Panc1 (cell line): ENCODE data around the gene ZNF500. TPM values are rescaled to one million over a fixed set of nuclear protein-coding genes. Genes with fewer than 3 reads are reported as not detected.

Source experiments
- ATAC-seq: fragments of 200-7000 bp; cut with Tn5 transposase; 2 replicates; pipeline ENCODE4 v1.9.1; 2020; ENCODE audit warnings: mild to moderate bottlenecking, moderate library complexity
- BruUV-seq: library from RNA; stranded (reverse); fragments of 400-500 nt; replicated peaks from 2 replicates; lab custom pipeline; 2021; lab: Mats Ljungman, UMichigan
- CTCF ChIA-PET: fragments of 300-600 bp; sonication (Branson Sonifier 250); formaldehyde crosslinking; loops from one replicate; lab custom pipeline; 2022; ENCODE audit warnings: antibody characterized with exemption; lab: Charles Lee
- POLR2A ChIA-PET: fragments of 300-600 bp; sonication (Branson Sonifier 250); formaldehyde crosslinking; loops from one replicate; lab custom pipeline; 2022; ENCODE audit warnings: antibody characterized with exemption; lab: Charles Lee
- DNase-seq: peaks from one replicate; pipeline ENCODE4 v3.0.0-alpha.2; 2010; ENCODE audit warnings: low read depth, low spot score
- H3K27ac ChIP-seq: 2 replicates; pipeline ENCODE4 v1.5.1; 2011; ENCODE audit warnings: mild to moderate bottlenecking, low read length, inconsistent platforms
- H3K27me3 ChIP-seq: fragments of 200-500 bp; sonication (Bioruptor generic); 2 replicates; pipeline ENCODE4 v1.6.0; 2014; ENCODE audit warnings: low read length, inconsistent platforms; ENCODE audit not compliant: control insufficient read depth, insufficient read depth
- H3K36me3 ChIP-seq: fragments of 200-500 bp; sonication (Bioruptor generic); 2 replicates; pipeline ENCODE4 v1.5.1; 2014; ENCODE audit warnings: inconsistent platforms, mild to moderate bottlenecking, low read length, moderate library complexity; ENCODE audit not compliant: control insufficient read depth, insufficient read depth
- H3K4me1 ChIP-seq: 2 replicates; pipeline ENCODE4 v1.5.1; 2011; ENCODE audit warnings: inconsistent platforms, mild to moderate bottlenecking, low read length, moderate library complexity; ENCODE audit not compliant: control insufficient read depth, insufficient read depth
- H3K4me3 ChIP-seq, 2 experiments: 2 replicates each; pipeline ENCODE4 v1.5.1; 2011 to 2012; ENCODE audit warnings: low read depth in 2 of 2, low read length in 2 of 2, mild to moderate bottlenecking in 2 of 2, inconsistent platforms in 1 of 2, moderate library complexity in 1 of 2
- H3K9me3 ChIP-seq: fragments of 200-500 bp; sonication (Bioruptor generic); 2 replicates; pipeline ENCODE4 v1.5.1; 2014; ENCODE audit warnings: low read depth, mild to moderate bottlenecking, inconsistent platforms, low read length, moderate library complexity; ENCODE audit not compliant: control insufficient read depth, insufficient read depth
- CTCF ChIP-seq: fragments of 450-650 bp; IDR thresholded peaks from 2 replicates; pipeline ENCODE4 v1.5.1; 2017; ENCODE audit warnings: mild to moderate bottlenecking
- POLR2AphosphoS5 ChIP-seq: IDR thresholded peaks from 2 replicates; pipeline ENCODE4 v1.6.1; 2012; ENCODE audit warnings: mild to moderate bottlenecking, low read depth, low read length, moderate library complexity
- REST ChIP-seq, 2 experiments: IDR thresholded peaks; 2 replicates each; pipeline ENCODE4 v1.6.1; 2011 to 2012; ENCODE audit warnings: low read depth in 2 of 2, control low read depth in 1 of 2, low read length in 1 of 2, mild to moderate bottlenecking in 1 of 2, moderate library complexity in 1 of 2; ENCODE audit not compliant: insufficient read depth in 1 of 2
- SIN3A ChIP-seq: IDR thresholded peaks from 2 replicates; pipeline ENCODE4 v1.6.1; 2012; ENCODE audit warnings: low read depth, mild to moderate bottlenecking, low read length, moderate library complexity, borderline replicate concordance; ENCODE audit not compliant: insufficient read depth
- TCF7L2 ChIP-seq: IDR thresholded peaks from 2 replicates; pipeline ENCODE4 v1.6.1; 2011; ENCODE audit warnings: mild to moderate bottlenecking, low read depth, low read length, inconsistent platforms
- in situ Hi-C: cut with HindIII; loops from 2 replicates; pipeline ENCODE4 v1.10.0; 2016; ENCODE audit warnings: low sequenced_read_pairs, low pct_unique_long_range_greater_than_20kb
- intact Hi-C: fragments of 100-400 bp; cut with micrococcal nuclease; formaldehyde crosslinking; loops from one replicate; pipeline ENCODE4 v1.10.0; 2022; ENCODE audit not compliant: unreplicated experiment
- total RNA-seq: library from RNA; stranded (reverse); gene quantifications from one replicate; pipeline ENCODE4 v1.2.1, GENCODE V29; 2021; ENCODE audit not compliant: unreplicated experiment

ZNF500 gene
- total RNA-seq, 1 experiment from 2014 or later = 25.8 TPM

- H3K27me3 ChIP-seq = no peaks in the 10 kb centered on the region
- TF ChIP-seq TCF7L2 (no peak), CTCF (no peak), POLR2AphosphoS5 (no peak), REST (IDR thresholded peaks at IDR 0.05; ENCODE audit: insufficient read depth in 1 of 2, low read depth in 2 of 2, low read length in 1 of 2) (no peak), SIN3A (no peak)
- intact Hi-C loops = no loop called here
- no peaks in the 10 kb centered on the region for H3K9me3 ChIP-seq
- no peaks in the 10 kb centered on the region for H3K36me3 ChIP-seq
- POLR2A ChIA-PET = no interaction called here
- in situ Hi-C loops = no loop called here
- peaks cover 27% of the 10 kb centered on the region for H3K4me1 ChIP-seq
- DNase-seq = no peak
- H3K27ac ChIP-seq = no peak overlapping the region
- CTCF ChIA-PET = no interaction called here
- H3K4me3 ChIP-seq = no peak overlapping the region
- no peak for ATAC-seq
- BruUV-seq = no TSS peak
These were observed 33.5 kb upstream of the ZNF500 start for GRCh38 chr16:4800290-4801041.

- Histone ChIP-seq H3K4me3 (no peak overlapping the region), H3K9me3 (no peaks in the 10 kb centered on the region), H3K27ac (no peak overlapping the region), H3K36me3 (no peaks in the 10 kb centered on the region), H3K27me3 (no peaks in the 10 kb centered on the region), H3K4me1 (peaks cover 23% of the 10 kb centered on the region)
- TF ChIP-seq CTCF (no peak), REST (IDR thresholded peaks at IDR 0.05; ENCODE audit: insufficient read depth in 1 of 2, low read depth in 2 of 2, low read length in 1 of 2) (no peak), POLR2AphosphoS5 (no peak), TCF7L2 (no peak), SIN3A (no peak)
- BruUV-seq = no TSS peak
- intact Hi-C loops = no loop called here
- in situ Hi-C loops = no loop called here
- no peak for DNase-seq
- POLR2A ChIA-PET = no interaction called here
- CTCF ChIA-PET = no interaction called here
- no peak for ATAC-seq
These were observed 32.4 kb upstream of the ZNF500 start for GRCh38 chr16:4799171-4799855.
